Heart left ventricle (tissue), 16 donors: Measurements from ENCODE around the gene MYH4. TPM values are rescaled to one million over a fixed set of nuclear protein-coding genes. Genes with fewer than 3 reads are reported as not detected.

Source experiments
- ATAC-seq, 4 donors: fragments of 200-7000 bp; cut with Tn5 transposase; one replicate each; pipeline ENCODE4 v1.9.1; 2020 to 2022; ENCODE audit warnings: moderate library complexity in 4 of 4, mild to moderate bottlenecking in 3 of 4, moderate number of reproducible peaks in 1 of 4
- DNase-seq, 5 donors: peaks; one replicate each; pipeline ENCODE4 v3.0.0-alpha.2; 2020
- H3K27ac ChIP-seq, 12 donors: fragments of 200-600 bp; sonication (generic) in 4 of 12; one replicate each; pipeline versions ENCODE4 v1.5.0 to v1.8.0; 2016 to 2022; ENCODE audit warnings: mild to moderate bottlenecking in 2 of 12
- H3K27me3 ChIP-seq, 9 donors: fragments of 200-600 bp; sonication (generic) in 2 of 9; one replicate each; pipeline versions ENCODE4 v1.5.1 to v1.8.0; 2016 to 2022; ENCODE audit warnings: mild to moderate bottlenecking in 3 of 9
- H3K36me3 ChIP-seq, 9 donors: fragments of 200-600 bp; sonication (generic) in 2 of 9; one replicate each; pipeline versions ENCODE4 v1.5.0 to v1.8.0; 2018 to 2022; ENCODE audit warnings: mild to moderate bottlenecking in 2 of 9
- H3K4me1 ChIP-seq, 12 donors: fragments of 200-600 bp; sonication (generic) in 4 of 12; one replicate each; pipeline versions ENCODE4 v1.5.0 to v1.8.0; 2016 to 2022; ENCODE audit warnings: mild to moderate bottlenecking in 3 of 12
- H3K4me3 ChIP-seq, 12 donors: fragments of 200-600 bp; sonication (generic) in 4 of 12; one replicate each; pipeline versions ENCODE4 v1.5.0 to v1.8.0; 2017 to 2022; ENCODE audit warnings: mild to moderate bottlenecking in 9 of 12, moderate library complexity in 4 of 12
- H3K9me3 ChIP-seq, 12 donors: fragments of 200-600 bp; sonication (generic) in 4 of 12; one replicate each; pipeline versions ENCODE4 v1.5.0 to v1.8.0; 2016 to 2022; ENCODE audit warnings: mild to moderate bottlenecking in 1 of 12
- POLR2A ChIP-seq, 2 donors: fragments of 450-650 bp; IDR thresholded peaks; one replicate each; pipeline ENCODE4 v1.6.1; 2017; ENCODE audit warnings: antibody characterized with exemption in 2 of 2, mild to moderate bottlenecking in 2 of 2, moderate library complexity in 2 of 2
- WGBS, 4 donors: extraction: QIAGEN DNeasy Blood & Tissue Kit in 2 of 4; methylation state at CpG; one replicate each; pipeline versions ENCODE4 v1.1.5 to v1.1.7; 2013 to 2018; 5-methylcytosine and 5-hydroxymethylcytosine counted together
- intact Hi-C, 10 donors: fragments of 100-400 bp; cut with DNase I; formaldehyde crosslinking; loops; one replicate each; pipeline versions ENCODE4 v1.11.1 to v1.14.2; 2022
- polyA plus RNA-seq, 2 donors: library from polyadenylated mRNA; stranded (reverse); fragments of 200-250 nt; gene quantifications; one replicate each; pipeline ENCODE4 v1.2.3, GENCODE V29; 2013
- total RNA-seq, 9 donors: library from RNA; depleted of rRNA in 2 of 9; stranded (reverse); fragments of >200 nt in 2 of 9; fragmentation: NEBNext Ultra II Directional in 3 of 9; extraction: Animal tissue kit (Norgen Biotek cat#: 25700) in 3 of 9; gene quantifications; one replicate each; pipeline versions ENCODE4 v1.1.0 to v1.2.4, GENCODE V29; 2016 to 2023
- TF ChIP-seq, protein P1 (sequence below), 12 donors: fragments of 200-600 bp; sonication (generic) in 4 of 12; IDR thresholded peaks; one replicate each; pipeline versions ENCODE4 v1.5.0 to v1.8.0; 2018 to 2022; ENCODE audit warnings: antibody characterized with exemption in 12 of 12, mild to moderate bottlenecking in 5 of 12
- donor health status: ischemic (EF 13 %, LVEDD 7.1; RV severe dilation, severe dysfunction).
- donor health status: healthy with polysubstance abuse.
- donor health status: DM: no; HTN: yes; CAD: no.
- donor health status: DM: no; HTN: no; CAD: no.
- donor health status: ischemic (EF 25% LVEDD 6.9; RV normal size, moderate dysfunction).
- donor health status: ischemic (EF 25% LVEDD 5.7; RV mildly dilated, moderate dysfunction).
- donor health status: healthy.
- donor health status: DM: yes; HTN: yes; CAD: no.
- donor health status: ischemic (EF 35%, LVEDD 5.7; RV mildly dilated, moderate dysfunction).
- donor health status: nonischemic (EF 11% LVEDD 7.7; RV severe dilation, severe dysfunction).
- donor health status: DM: yes; HTN: yes; CAD: no.
- donor health status: PGD.
- donor health status: ischemic (EF 29% LVEDD 5.4; RV normal size, mild dysfunction).
- donor health status: nonischemic (EF 23%, LVEDD 6.1; RV moderate dilation, normal function).

The MYH4 gene
- total and polyA plus RNA-seq, 11 donors, result not detected

DNA sequence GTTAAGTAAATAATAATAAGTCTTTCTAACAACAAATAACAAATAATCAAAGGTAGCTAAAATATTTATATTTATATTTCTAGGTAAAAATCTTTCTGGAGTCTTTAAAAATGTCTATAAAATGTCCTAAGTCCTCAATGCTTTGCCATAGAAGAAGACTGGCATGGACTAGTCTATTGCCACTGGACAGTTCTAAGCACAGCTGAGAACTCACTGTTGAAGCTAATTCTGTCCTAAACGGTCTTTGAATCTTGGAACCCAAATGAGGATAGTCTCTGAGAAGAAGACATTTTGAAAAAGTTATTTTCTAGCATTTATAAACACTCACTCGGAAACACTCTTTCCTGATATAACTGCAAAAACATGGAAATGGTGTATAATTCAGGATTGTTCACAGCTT, 48.1 kb downstream of the MYH4 start:
- H3K27ac ChIP-seq, result no peak overlapping the region

DNA sequence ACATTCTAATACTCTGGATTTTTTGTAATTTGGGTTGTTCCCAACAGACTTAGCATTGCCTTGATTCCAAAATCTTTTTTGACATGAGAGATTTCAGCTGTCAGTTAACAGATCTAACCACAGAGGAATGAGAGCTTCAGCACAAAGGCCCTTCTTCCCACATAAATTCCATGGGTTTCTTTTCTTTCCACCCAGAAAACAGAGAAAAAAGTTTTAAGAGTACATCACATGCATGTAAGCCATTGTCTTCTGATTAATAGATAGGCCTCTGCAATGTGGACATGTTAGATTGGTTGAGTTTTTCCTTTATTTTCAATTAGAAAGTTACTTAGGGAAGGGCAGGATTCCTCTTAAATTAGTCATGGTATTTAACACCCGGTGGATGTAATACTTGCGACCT, 48.5 kb downstream of the MYH4 start:
- no peaks in the 10 kb centered on the region for H3K27me3 ChIP-seq
- no peak for DNase-seq
- no peak for ATAC-seq
- no peaks in the 10 kb centered on the region for H3K9me3 ChIP-seq
- H3K4me3 ChIP-seq, result no peak overlapping the region
- no peak overlapping the region for H3K27ac ChIP-seq
- WGBS, 4 donors, result 71 to 83% (median 78%) methylated on average over 2 of the region's 2 CpGs
- peaks cover 0 to 7% (median 0%) of the 10 kb centered on the region in 12 donors for H3K4me1 ChIP-seq
- H3K36me3 ChIP-seq, result no peaks in the 10 kb centered on the region
- intact Hi-C loops, result no loop called here
- no peak for TF ChIP-seq POLR2A (IDR thresholded peaks at IDR 0.05)
- TF ChIP-seq, protein P1, sequence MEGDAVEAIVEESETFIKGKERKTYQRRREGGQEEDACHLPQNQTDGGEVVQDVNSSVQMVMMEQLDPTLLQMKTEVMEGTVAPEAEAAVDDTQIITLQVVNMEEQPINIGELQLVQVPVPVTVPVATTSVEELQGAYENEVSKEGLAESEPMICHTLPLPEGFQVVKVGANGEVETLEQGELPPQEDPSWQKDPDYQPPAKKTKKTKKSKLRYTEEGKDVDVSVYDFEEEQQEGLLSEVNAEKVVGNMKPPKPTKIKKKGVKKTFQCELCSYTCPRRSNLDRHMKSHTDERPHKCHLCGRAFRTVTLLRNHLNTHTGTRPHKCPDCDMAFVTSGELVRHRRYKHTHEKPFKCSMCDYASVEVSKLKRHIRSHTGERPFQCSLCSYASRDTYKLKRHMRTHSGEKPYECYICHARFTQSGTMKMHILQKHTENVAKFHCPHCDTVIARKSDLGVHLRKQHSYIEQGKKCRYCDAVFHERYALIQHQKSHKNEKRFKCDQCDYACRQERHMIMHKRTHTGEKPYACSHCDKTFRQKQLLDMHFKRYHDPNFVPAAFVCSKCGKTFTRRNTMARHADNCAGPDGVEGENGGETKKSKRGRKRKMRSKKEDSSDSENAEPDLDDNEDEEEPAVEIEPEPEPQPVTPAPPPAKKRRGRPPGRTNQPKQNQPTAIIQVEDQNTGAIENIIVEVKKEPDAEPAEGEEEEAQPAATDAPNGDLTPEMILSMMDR (IDR thresholded peaks at IDR 0.05), result no peak

More for the DNA sequence above, 48.1 kb downstream of the MYH4 start:
- 61 to 74% (median 73%) methylated on average over 2 of the region's 2 CpGs for WGBS, 4 donors
- no peak for ATAC-seq
- Histone ChIP-seq H3K9me3 (no peaks in the 10 kb centered on the region), H3K4me3 (no peak overlapping the region), H3K27me3 (no peaks in the 10 kb centered on the region), H3K36me3 (no peaks in the 10 kb centered on the region), H3K4me1 (peaks cover 0 to 7% (median 0%) of the 10 kb centered on the region in 12 donors)
- DNase-seq, result no peak
- TF ChIP-seq POLR2A (IDR thresholded peaks at IDR 0.05), result no peak
- TF ChIP-seq, protein P1 (IDR thresholded peaks at IDR 0.05), result no peak
- intact Hi-C loops, result no loop called here

DNA sequence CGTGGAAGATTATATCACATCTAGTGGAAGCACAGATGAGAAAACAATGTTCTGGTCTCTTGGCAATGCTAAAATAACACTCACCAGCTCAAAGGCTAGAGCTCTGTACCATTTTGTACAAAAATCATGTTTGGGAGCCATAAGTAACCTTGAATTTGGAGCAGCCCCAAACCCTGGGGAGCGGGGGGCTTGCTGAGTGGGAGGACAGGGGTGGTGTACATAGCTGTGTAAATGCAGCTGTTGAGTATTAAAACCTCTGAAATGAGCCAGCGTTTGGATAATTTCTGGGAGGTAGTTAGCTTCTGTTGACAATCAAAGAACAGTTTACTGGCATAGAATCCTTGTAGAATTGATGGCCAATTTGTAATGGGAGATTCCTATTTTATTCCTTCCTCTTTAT, 51.9 kb downstream of the MYH4 start:
- Histone ChIP-seq H3K27ac (no peak overlapping the region), H3K9me3 (no peaks in the 10 kb centered on the region), H3K36me3 (no peaks in the 10 kb centered on the region), H3K4me3 (no peak overlapping the region), H3K27me3 (no peaks in the 10 kb centered on the region), H3K4me1 (peaks cover 0 to 7% (median 0%) of the 10 kb centered on the region in 12 donors)
- DNase-seq, result no peak
- intact Hi-C loops, result no loop called here
- no peak for TF ChIP-seq POLR2A (IDR thresholded peaks at IDR 0.05)
- TF ChIP-seq, protein P1 (IDR thresholded peaks at IDR 0.05), result no peak
- WGBS, 4 donors, result 58 to 72% (median 68%) methylated on average over 3 of the region's 3 CpGs
- no peak for ATAC-seq

DNA sequence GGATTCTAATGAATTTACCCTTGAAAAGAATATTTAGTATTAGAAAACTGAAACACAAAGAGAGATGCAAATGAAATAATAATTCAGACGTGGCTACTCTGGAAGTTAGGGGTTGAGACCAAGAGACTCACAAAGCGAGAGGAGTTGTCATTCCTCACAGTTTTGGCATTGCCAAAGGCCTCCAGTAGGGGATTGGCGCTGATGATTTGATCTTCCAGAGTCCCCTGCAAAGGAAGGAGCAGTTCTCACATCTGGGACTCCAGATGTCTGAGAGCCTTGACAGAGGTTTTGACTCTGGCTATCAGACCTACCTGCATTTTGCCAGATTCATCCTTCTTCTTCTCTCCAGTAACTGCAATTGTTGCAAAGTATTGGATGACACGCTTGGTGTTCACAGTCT, 54.2 kb downstream of the MYH4 start:
- H3K36me3 ChIP-seq, result no peaks in the 10 kb centered on the region
- intact Hi-C loops, result no loop called here
- H3K27me3 ChIP-seq, result no peaks in the 10 kb centered on the region
- WGBS, 4 donors, result 74 to 89% (median 80%) methylated on average over 4 of the region's 4 CpGs
- H3K9me3 ChIP-seq, result no peaks in the 10 kb centered on the region
- peaks cover 0 to 7% (median 0%) of the 10 kb centered on the region in 12 donors for H3K4me1 ChIP-seq
- DNase-seq (no peak), ATAC-seq (no peak)
- TF ChIP-seq, protein P1 (IDR thresholded peaks at IDR 0.05), result no peak
- no peak for TF ChIP-seq POLR2A (IDR thresholded peaks at IDR 0.05)
- H3K27ac ChIP-seq, result no peak overlapping the region
- no peak overlapping the region for H3K4me3 ChIP-seq
